Measurements from ENCODE around the gene RUFY1.
A peak's percentile ranks its signal among the peaks of the same experiment; 100 is the strongest.
"Not testable (repeated sequence)": the region's sequence is repeated elsewhere in the genome, so short reads cannot be mapped to it uniquely, and the experiment has no call there.

Gene RUFY1

DNA sequence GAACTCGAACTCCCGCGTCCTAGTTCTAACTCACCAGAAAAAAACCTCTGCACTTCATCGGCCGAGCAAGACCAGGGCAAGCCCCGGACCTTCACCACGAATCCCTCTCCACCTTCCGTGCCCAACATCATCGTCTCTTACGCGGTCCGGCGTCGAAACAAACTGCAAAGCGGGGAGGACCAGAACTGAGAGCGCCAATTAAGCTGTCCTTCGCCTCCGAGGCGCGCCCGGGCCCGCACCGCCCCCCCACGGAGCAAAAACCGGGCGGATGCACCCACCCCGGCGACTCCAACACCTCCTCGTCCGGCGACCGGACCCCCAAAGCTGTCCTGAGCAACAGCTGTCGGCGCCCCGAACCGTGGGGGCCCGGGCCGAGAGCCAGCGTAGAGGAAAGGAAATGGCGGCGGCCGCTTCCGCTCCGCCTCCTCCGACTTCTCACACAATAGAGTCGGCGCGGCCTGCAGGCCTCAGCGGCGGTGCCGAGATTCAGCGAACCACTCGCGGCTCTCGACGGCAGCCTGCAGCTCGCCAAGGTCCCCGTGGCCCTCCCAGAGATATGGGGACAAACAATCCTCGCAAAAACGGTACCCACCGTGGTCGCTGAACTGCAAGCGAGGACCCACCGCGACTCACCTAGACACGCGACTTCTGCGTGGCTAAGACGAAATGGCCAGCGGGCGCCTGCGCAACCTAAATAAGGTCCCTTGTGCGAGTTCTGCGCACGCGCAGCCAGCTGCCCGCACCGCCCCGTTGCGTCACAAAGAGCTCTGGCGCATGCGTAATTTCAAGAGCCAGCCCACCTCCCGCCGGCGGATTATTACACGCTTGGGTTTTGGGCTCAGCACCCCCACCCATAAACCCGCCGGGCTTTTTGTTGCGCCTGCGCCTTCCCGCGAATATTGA is 72.9 kb downstream of the RUFY1 start, which contains the start of gene HNRNPH1:
TSS of gene HNRNPH1 (minus strand) at position 669 of the 903 bp plus-strand sequence. CDS start at position 131, 538 bp downstream.
- peak; percentile 100 for DNase-seq (ENCODE audit: low spot score)

DNA sequence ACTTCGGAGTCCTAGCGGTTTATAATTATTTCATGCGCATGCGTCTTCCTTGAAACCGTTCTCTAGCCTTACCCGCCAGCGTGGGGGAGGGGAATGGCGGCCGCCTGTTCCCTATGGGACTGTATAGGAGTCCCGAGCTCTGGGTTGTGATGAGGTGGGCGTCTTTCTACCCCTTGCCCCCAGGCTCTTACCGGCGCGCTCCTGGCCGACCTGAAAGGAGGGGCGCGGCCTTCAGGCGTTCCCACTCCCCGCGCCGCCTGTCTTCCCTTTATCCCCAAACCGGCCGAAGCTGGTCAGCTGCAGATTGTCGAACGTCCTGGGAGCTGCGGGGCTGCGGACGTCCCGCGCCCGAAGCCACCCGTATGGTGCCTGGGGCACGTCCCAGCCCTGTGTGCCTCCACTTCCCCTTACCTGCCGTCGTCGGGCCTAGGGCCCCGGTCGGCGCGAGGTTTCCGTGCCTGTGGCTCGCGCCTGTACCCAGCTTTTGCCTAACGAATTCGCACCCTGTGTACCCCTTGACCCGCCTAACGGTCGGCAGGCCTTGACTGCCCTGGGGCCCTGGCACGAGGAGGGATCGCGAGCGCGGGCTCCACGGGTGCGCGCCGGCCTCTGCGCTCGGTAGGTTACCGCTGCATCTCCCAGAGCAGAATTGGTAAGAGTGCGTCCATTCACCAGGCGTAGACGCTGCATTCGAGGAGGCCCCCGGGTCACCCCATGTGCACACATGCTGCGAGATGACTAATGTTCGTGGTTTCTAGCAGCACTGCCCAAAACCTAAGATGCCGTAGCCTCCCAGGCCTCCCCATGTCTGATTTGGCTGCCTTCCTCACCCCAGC is 73.8 kb downstream of the RUFY1 start:
- DNase-seq (ENCODE audit: low spot score): peak; percentile 90

DNA sequence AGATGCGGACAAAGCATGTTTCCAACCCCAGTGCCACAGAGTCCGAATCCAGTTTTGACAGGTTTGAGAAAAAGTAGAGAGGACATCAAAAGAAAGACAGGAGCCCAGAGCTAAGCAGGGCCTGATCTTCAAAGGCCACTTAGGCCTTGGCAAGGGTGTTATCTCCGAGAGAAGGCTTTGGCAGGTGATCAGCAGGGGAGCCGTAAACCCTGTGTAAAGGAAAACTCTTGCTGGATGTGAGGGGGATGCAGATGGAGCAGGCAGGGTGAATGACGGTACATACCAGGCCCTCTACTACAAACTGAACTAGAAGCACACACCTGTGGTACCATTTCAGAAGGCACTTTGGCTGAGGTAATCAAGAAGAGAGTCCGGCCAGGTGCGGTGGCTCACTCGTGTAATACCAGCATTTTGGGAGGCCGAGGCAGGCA is 74.5 kb downstream of the RUFY1 start:
- no peak for DNase-seq (ENCODE audit: low spot score)

DNA sequence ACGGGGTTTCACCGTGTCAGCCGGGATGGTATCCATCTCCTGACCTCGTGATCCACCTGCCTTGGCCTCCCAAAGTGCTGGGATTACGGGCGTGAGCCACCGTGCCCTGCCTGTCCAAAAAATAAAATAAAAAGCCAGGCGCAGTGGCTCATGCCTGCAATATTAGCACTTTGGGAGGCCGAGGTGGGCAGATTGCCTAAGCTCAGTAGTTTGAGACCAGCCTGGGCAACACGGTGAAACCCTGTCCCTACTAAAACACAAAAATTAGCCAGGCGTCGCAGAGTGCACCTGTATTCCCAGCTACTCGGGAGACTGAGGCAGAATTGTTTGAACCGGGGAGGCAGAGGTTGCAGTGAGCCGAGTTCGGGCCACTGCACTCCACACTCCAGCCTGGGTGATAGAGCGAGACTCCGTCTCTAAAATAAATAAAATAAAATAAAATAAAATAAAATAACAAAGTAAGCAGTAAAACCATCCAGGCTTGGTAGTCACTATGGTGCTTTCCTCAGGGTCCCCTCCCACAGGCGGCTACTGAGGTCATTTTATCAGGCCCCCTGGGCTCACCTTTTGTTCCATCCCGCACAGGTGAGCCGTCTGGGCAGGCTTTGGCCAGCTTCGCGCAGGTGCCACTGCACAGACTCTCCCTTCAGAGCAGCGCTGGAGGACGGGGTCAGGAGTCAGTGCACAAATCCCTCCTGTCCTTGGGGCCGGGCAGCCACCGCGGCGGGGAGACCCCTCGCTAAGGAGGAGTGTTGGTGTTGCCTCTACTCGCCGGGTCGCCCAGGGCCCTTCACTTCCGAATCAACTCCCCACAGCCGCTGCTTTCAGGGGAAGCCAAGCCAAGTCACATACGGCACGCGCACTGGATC is 83.4 kb downstream of the RUFY1 start:
- DNase-seq (ENCODE audit: low spot score): not testable (repeated sequence)

DNA sequence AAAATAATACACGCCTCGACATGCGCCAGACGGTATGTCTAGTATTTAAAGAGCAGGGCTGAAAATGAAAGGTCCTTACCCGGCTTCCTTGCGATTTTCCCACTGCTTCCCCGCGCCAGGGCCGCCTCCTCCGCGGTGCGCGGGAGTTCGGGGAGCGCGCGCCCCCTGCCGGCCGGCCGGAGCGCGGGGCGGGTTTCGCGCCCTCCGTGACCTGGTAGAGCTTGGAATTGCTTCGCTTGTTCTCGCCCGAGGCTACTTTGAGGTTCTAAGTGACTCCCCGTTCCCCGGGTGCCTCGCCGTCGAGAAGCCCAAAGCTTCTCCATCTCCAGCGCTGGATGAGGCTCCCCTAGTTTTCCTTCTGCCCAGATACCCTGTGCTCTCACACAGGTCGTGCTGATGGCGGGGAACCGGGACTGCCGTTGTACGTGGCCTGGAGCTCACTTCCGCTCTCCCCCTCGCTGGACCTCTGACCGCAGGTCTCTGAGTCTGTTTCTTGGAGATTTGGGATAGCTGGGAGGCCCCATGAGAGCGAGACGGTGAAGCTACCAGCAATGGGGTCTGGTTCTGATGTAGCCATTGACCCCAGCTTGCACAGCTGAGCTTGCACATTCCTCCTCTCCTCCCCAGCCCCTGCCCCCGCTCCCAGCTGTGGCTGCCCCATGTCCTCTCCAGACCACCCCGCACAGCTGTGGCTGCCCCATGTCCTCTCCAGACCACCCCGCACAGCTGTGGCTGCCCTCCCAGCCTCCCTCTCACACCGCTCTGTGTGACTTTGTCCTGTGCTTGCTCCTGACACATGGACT is 84.2 kb downstream of the RUFY1 start:
- not testable (repeated sequence) for DNase-seq (ENCODE audit: low spot score)

DNA sequence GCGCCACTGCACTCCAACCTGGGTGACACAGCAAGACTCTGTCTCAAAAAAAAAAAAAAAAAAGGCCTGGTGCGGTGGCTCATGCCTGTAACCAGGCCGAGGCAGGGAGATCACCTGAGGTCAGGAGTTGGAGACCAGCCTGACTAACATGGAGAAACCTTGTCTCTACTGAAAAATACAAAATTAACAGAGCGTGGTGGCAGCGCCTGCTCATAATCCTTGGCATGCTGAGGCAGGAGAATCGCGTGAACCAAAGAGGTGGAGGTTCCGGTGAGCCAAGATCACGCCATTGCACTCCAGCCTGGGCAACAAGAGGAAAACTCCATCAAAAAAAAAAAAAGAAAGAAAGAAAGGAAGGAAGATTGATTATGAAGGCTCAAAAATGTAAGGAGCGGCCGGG is 88.9 kb downstream of the RUFY1 start:
- DNase-seq (ENCODE audit: low spot score): not testable (repeated sequence)

DNA sequence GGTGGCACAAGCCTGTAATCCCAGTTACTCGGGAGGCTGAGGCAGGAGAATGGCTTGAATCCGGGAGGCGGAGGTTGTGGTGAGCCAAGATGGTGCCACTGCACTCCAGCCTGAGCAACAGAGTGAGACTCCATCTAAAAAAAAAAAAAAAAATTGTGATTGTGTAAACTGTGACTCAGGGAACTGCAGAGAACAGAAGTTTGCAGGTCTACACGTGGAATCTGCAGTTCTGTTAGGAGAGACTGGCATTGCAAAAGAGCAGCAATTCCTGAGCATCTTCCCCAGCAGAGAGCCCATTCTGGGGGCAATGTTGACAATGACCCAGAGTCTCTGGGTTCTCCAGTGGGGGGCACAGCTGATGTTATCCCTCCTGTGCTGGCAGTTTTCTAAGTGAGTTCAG is 91.4 kb downstream of the RUFY1 start:
- DNase-seq (ENCODE audit: low spot score): not testable (repeated sequence)

DNA sequence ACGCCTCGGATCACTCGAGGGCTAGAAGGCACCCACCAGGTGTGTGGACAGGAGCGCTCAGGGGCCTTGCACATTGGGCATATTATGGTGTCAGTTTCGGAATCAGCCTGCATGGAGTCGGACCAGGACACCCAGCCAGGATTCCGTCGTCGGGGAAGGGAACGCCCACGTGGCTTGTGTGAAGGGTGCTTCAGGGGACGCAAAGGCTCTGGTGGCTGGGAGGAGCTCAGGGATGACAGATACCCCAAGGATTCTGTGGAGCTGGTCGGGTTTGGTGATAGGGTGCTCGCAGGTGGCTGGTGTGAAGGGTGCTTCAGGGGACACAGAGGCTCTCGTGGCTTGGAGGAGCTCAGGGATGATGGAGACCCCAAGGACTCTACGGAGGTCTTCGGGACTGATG is 92.3 kb downstream of the RUFY1 start:
- DNase-seq (ENCODE audit: low spot score): not testable (repeated sequence)

DNA sequence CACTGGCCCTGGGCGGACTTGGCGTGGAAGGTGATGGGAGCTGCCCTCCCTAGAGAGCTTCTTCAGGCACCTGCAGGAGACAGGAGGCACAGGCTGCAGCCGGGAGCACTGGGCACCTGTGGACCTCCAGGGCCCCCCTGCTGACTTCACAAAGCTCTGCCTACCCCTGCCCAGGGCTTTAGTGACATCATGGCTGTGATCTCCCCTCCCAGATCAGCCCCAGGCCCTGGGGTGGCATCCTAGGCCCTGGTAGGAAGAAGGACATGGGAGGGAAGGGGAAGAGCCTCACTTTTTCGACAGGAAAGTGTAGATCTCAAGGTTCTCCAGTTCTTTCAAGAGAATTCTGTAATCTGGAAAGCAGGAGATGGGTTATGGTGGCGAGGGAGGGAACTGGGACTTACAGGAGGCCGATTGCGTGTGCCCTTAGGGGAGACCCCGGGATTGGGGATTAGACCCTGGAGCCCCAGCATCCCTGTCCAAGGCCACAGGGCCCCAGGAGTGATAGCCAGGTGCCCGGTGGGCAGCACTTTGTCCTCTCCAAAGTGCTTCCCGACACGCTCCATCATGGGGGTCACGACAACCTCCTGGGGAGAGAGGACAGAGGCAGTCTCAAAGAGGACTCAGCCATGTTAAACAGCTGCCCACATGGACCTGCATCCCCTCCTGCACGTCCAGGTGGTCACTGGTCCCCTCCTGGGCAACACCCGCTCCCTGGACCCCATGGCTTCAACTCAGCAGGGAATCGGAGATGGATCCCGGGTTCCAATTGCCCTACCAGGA is 93.0 kb downstream of the RUFY1 start:
- not testable (repeated sequence) for DNase-seq (ENCODE audit: low spot score)

DNA sequence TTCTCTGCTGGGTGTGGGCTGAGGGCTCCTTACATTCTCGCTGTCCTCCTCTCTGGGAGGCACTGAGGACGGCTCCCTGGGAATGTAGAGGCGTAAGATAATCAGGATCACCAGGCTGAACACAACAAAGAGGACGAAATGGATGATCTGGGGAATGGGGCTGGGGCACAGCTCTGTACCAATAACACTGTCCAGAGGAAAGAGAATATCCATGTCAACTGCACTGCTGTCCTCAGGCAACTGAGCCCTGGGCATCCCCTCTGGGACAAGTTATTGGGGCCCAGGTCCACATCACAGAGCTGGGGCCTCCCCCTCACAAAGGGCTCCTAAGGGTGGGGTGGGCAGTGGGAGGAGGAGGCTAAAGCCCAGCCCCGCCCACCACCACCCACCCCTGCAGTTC is 94.4 kb downstream of the RUFY1 start:
- DNase-seq (ENCODE audit: low spot score): not testable (repeated sequence)

DNA sequence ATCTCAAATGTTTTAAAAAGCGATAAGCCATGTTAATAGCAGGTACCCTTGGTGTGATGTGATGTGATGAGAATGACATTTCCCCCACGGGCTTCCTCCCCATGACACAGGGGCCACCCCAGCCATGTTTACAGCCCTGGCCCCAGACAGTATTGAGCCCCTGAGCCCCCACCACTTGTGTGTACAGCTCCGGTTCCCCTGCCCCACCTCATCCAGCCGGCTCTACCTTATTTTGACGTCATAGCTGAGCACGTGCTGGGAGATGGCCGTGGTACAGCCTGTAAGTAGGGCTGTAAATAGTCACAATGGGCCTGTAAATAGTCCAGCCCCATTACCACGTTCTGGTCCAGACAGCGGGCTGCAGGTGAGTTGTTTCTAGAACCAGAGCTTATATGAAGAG is 98.1 kb downstream of the RUFY1 start:
- no peak for DNase-seq (ENCODE audit: low spot score)

DNA sequence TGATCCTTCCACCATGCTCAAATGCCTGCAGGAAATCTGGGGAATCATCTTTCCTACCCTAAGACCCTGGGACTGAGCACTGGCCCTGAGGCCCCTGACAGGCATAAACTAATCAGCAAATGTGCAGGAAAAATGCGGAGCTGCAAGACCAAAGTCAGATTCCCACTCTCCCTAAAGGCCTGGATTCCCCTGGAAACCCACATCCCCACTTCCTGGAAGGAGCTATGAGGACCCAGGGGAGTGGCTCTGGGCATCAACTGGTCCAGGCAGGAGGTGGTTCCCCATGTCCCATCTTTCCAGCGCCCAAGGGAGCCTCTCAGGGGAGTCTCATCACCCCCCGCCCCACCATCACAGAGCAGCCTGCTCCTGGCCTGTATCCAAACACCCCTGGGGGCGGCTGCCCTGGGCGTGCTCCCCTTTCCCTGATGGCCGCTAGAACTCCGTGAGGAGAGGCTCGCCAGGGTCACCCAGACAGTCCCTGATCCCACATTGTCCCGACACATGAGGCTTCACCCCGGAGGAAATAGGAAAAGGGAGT is 98.9 kb downstream of the RUFY1 start:
- not testable (repeated sequence) for DNase-seq (ENCODE audit: low spot score)

DNA sequence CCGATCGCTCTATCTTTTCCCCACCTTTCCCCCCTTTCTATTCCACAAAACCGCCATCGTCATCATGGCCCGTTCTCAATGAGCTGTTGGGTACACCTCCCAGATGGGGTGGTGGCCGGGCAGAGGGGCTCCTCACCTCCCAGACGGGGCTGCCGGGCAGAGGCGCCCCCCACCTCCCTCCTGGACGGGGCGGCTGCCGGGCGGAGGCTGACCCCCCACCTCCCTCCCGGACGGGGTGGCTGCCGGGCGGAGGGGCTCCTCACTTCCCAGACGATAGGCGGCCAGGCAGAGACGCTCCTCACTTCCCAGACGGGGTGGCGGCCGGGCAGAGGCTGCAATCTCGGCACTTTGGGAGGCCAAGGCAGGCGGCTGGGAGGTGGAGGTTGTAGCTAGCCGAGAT is 99.9 kb downstream of the RUFY1 start:
- not testable (repeated sequence) for DNase-seq (ENCODE audit: low spot score)

DNA sequence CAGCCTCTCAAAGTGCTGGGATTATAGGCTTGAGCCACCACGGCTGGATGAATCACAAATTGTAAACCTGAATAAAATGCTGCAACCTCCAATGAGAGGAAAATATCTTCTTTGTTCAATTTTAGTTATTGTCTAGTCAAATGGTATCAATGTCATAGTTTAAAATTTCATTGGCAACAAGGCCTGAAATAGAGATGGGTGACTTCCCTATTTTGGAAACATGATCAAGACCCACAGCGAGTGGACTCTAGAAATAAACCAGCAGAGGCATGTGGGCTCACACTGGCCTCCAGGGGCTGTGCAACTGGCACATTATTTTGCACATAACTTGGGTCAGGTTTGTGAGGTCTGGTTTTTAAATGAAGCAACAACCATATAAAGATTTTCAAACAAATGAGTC is 102.8 kb downstream of the RUFY1 start:
- DNase-seq (ENCODE audit: low spot score): not testable (repeated sequence)

DNA sequence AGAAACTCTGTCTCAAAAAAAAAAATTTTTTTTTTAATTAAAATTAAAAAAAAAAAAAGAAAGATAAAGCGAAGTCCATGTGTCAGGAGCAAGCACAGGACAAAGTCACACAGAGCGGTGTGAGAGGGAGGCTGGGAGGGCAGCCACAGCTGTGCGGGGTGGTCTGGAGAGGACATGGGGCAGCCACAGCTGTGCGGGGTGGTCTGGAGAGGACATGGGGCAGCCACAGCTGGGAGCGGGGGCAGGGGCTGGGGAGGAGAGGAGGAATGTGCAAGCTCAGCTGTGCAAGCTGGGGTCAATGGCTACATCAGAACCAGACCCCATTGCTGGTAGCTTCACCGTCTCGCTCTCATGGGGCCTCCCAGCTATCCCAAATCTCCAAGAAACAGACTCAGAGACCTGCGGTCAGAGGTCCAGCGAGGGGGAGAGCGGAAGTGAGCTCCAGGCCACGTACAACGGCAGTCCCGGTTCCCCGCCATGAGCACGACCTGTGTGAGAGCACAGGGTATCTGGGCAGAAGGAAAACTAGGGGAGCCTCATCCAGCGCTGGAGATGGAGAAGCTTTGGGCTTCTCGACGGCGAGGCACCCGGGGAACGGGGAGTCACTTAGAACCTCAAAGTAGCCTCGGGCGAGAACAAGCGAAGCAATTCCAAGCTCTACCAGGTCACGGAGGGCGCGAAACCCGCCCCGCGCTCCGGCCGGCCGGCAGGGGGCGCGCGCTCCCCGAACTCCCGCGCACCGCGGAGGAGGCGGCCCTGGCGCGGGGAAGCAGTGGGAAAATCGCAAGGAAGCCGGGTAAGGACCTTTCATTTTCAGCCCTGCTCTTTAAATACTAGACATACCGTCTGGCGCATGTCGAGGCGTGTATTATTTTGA is 107.2 kb downstream of the RUFY1 start:
- not testable (repeated sequence) for DNase-seq (ENCODE audit: low spot score)

DNA sequence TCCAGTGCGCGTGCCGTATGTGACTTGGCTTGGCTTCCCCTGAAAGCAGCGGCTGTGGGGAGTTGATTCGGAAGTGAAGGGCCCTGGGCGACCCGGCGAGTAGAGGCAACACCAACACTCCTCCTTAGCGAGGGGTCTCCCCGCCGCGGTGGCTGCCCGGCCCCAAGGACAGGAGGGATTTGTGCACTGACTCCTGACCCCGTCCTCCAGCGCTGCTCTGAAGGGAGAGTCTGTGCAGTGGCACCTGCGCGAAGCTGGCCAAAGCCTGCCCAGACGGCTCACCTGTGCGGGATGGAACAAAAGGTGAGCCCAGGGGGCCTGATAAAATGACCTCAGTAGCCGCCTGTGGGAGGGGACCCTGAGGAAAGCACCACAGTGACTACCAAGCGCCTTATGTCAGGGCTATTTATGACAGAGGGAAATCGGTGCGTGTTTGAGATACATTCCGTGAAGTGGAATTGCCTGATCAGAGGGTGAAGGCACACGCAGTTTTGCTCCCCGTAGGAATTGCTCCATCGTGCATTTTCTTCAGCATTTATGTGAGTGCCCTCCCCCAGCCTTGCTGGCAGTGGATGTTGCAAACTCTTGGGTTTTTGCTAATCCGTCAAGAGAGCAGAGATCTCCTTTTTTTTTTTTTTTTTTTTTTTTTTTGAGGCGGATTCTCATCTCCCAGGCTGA is 108.0 kb downstream of the RUFY1 start:
- peak; percentile 54 for DNase-seq (ENCODE audit: low spot score)

Data from AG20443 (cell line).